C4-2B (cell line): ENCODE results near the gene MOB3B.

Source experiments
- H3K27ac ChIP-seq: fragments of 450-650 bp; 2 replicates; pipeline ENCODE4 v1.5.1; 2017
- ZFX ChIP-seq: fragments of 450-650 bp; IDR thresholded peaks from 2 replicates; pipeline ENCODE4 v1.6.1; 2017
- TF ChIP-seq, protein P1 (sequence below): fragments of 450-650 bp; conservative IDR thresholded peaks from 2 replicates; pipeline ENCODE4 v1.5.1; 2017; ENCODE audit warnings: mild to moderate bottlenecking

The MOB3B gene

GRCh38 chr9:27371382-27371781, 158.2 kb downstream of the MOB3B start:
- TF ChIP-seq ZFX: no peak
- TF ChIP-seq, protein P1, sequence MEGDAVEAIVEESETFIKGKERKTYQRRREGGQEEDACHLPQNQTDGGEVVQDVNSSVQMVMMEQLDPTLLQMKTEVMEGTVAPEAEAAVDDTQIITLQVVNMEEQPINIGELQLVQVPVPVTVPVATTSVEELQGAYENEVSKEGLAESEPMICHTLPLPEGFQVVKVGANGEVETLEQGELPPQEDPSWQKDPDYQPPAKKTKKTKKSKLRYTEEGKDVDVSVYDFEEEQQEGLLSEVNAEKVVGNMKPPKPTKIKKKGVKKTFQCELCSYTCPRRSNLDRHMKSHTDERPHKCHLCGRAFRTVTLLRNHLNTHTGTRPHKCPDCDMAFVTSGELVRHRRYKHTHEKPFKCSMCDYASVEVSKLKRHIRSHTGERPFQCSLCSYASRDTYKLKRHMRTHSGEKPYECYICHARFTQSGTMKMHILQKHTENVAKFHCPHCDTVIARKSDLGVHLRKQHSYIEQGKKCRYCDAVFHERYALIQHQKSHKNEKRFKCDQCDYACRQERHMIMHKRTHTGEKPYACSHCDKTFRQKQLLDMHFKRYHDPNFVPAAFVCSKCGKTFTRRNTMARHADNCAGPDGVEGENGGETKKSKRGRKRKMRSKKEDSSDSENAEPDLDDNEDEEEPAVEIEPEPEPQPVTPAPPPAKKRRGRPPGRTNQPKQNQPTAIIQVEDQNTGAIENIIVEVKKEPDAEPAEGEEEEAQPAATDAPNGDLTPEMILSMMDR: no peak
- no peak overlapping the region for H3K27ac ChIP-seq

- TF ChIP-seq ZFX: no peak
- TF ChIP-seq, protein P1: no peak
- H3K27ac ChIP-seq: no peak overlapping the region
Observed at GRCh38 chr9:27369591-27369990, 160.0 kb downstream of the MOB3B start.

DNA sequence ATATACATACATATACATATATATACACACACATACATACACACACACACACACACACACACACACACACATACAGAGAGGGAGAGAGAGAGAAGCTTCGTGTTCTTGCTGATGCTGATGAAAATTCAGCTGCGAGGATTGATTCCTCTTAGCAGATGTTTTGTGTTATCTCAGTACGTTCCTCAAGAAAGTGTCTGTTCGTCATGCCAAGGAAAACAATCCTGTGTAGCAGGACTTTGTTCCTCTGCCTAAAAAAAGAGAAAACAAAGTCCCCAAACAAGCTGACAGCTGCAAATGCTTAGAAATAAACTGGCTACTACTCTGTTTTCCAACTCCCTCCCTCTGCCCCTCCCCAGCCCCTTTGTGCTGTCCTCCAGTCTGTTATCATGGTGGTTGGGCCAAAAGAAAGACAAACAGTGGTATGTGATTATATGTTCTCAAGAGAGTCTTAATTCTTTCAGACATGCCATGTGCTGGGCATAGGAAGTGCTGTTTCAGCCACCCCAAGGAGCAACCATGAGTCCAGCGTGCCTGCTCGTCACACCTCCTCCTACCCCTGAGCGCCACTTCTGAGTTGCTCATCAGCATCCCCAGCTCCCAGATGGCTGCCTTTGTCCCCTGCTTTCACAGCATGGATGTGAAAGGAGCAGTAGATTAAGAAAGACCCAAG, 161.2 kb downstream of the MOB3B start:
- TF ChIP-seq ZFX: no peak
- TF ChIP-seq, protein P1: no peak
- no peak overlapping the region for H3K27ac ChIP-seq

DNA sequence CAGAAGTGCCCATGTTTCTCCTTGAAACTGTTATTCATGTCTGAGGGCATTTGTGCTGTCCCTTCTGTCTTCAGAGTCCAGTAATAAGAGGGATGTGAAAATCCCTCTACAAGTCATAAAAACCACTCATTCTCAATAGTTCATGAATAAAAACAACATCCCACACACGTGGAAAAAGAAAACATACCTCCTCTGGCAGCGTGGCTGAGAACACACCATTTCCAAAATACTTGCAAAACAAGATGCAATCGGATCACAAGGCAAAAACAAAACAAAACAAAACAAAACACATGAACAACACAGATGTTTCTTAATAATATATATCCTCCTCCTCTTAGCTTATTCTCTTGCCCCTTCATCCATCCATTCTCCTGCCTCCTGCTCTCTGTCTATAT, 161.7 kb downstream of the MOB3B start:
- no peak overlapping the region for H3K27ac ChIP-seq
- no peak for TF ChIP-seq ZFX
- TF ChIP-seq, protein P1: no peak

DNA sequence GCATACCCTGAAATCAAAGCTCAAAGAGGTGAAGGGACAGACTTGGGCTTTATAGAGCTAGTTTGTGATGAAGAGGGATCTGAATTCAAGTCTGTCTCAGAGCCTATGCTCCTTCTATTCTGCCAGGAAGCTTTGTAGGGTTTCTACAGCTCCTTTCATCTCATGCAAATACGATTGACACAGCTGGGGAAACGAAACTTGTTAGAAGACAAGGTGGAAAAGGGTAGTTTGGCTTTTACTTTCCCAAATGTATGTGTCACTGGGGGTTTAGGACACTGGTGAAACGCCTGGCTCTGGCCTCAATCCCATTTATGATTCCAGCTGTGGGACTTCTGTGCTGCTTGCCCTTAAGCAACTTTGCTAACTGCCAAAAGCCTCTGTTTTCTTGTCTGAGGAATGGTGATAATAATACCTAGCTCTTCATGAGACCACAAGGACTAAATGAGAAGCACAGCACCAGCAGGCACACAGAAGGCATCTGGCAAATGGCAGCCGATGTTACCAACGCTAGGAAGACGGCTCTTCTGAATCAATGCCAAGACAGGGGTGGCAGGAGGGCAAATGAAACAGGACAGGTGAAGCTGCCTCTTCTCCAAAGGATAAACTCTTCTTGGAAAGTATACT, 162.3 kb downstream of the MOB3B start:
- TF ChIP-seq ZFX: no peak
- TF ChIP-seq, protein P1: no peak
- H3K27ac ChIP-seq: no peak overlapping the region

GRCh38 chr9:27365707-27366376, 163.8 kb downstream of the MOB3B start:
- TF ChIP-seq, protein P1: no peak
- TF ChIP-seq ZFX: no peak

DNA sequence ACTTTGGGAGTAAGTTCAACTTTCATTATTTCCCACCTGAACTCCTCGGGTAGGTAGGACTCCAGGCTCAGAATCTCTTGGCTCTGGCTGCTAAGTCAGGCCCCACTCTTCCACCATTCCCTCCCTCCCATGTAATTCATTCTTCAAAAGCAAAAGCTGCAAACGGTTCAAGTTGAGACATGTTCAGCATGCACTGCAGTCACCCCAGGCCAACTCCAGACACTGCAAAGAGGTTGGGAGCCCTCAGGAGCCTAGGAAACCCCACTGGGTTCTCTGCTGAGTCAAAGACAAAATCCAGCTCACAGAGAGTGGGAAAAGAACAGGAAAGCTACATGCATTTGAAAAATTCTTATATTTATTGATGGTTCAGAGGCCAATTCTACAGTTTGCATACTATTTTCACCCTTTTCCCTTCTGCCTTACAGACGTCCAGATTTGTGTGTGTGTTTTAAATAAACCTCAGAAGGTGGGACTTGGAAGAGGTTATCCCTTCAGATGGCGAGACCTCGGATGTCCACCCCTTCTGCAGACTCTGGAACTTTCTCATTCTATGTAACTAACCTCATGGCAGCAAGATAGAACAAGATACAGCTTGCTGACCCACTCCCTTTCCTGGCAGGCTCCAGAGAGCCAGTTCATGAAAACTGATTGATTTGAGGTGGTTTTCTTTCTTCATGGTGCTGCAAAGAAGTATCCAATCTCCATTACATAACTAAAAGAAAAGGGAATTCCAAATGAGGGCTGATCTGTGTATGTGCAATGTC, 167.0 kb downstream of the MOB3B start:
- H3K27ac ChIP-seq: no peak overlapping the region
- TF ChIP-seq ZFX: no peak
- TF ChIP-seq, protein P1: no peak

More at GRCh38 chr9:27365707-27366376, 163.8 kb downstream of the MOB3B start:
- H3K27ac ChIP-seq: no peak overlapping the region
